Pons (tissue), 1 donor: ENCODE results near the gene SLCO4A1.

ENCODE experiments used
- DNase-seq: peaks from one replicate; pipeline ENCODE4 v3.0.0-alpha.2; 2016; ENCODE audit warnings: low spot score

The SLCO4A1 gene

DNA sequence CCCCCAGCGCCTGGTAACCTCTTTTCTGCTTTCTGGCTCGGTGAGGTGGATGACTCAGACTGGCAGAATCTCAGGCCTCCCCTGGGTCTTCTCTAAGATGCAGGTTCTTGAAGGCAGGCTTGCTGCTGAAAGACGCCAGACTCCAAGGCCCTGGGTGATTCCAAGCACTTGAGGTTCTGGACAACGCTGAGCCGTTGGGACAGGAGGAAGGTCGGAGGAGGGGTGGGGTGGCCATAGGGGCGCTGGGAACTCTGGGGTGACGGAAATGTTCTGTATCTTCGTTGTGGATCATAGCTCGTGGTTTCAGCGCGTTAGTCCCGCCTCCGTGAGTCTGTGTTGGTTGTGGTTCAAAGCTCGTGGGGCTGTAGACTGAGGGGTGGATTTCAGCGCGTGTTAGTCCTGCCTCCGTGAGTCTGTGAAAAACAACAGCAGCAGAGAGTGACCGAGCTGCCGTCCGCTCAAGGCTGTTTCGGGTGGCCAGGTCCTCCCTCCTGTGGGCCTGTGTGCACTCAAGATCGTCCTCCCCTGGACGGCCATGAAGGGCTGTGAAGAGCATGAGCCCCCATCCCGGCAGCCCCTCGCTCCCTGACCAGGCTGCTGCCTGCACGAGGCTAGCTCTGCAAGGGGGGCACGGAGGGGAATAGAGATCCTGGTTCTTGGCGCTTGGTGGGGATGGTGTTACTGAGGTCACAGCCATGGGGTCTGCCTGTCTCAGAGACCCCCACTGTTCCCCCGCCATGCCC lies 74.1 kb downstream of the SLCO4A1 start:
- no peak for DNase-seq

DNA sequence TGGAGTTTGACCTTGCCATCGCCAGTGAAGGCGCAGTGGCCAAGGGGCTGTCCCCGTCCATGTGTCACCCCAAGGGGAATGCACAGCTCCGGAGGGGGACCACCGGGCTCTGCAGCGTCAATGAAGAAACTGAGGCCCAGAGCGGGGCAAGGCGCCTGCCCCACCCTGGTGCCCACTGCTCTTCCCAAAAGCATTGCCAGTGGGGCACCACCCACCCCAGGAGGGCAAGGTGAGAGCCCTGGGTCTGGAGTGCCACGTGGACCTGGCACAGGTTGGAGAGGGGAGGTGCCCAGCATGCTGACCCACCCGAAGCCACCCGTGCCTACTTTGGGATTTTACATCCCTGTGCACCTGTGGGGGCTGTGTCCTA lies 74.6 kb downstream of the SLCO4A1 start:
- no peak for DNase-seq

DNA sequence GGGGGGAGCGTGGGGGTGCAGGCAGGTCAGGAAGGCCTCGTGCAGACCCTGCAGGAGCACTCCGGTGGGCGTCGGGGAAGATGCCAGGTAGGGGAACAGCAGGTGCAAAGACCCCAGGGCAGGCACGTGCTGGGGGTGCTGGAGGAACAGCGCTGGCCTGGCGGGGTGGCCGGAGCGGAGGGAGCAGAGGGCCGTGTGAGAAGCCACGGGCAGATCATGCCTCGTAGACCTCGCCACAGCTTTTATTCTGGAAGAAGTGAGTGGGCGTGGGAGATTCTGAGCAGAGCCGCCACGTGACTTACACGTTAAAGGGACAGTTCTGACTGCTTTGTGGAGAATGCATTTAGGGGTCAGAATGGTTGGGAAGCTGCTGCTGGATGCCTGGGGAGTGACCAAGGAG lies 75.6 kb downstream of the SLCO4A1 start:
- no peak for DNase-seq

DNA sequence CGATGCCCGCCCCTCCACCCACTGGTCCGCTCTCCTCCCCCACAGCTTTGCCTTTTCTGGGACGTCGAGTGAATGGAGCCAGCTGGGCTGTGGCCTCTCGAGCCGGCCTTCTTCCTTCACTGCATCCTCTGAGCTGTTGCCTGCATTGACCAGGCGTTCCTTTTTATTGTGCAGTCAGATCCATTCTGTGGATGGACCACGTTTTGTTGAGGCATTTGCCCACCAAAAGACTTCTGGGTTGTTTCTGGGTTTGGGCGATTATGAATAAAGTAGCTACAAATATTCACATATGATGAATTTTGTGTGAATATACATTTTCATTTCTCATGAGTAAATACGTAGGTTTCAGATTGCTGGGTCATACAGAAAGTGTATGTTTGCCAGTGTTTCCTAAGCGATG lies 76.2 kb downstream of the SLCO4A1 start:
- no peak for DNase-seq

DNA sequence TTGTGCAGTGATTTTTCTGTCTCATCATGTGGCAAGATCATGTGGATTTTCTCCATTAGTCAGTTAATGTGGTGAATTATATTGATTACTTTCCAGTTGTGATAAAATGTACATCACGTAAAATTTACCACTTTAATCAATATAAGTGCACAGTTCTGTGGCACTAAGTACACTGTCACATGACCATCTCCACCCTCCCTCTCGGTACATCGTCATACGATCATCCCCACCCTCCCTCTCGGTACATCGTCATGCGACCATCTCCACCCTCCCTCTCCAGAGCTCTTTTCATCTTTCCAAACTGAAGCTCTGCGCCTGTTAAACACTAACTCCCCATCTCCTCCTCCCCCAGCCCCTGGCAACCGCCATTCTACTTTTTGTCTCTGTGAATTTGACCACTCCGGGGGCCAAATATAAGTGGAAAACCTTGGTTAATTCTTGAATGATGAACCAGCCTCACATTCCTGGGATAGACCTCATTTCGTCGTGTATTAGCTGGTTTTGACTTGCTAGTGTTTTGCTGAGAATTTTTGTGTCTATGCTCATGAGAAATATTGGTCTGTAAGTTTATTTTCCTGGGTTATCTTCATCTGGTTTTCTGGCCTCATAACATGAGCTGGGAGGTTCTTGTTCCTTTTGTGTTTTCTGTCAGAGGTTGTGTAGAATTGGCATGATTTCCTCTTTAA lies 77.1 kb downstream of the SLCO4A1 start:
- DNase-seq, result no peak
